Heart right ventricle (tissue), 16 donors: ENCODE measurements around the gene PCSK5. TPM values are rescaled to one million over a fixed set of nuclear protein-coding genes. Genes with fewer than 3 reads are reported as not detected.

Source experiments
- ATAC-seq, 8 donors: fragments of 200-7000 bp; cut with Tn5 transposase; one replicate each; pipeline ENCODE4 v1.9.1; 2020; ENCODE audit warnings: mild to moderate bottlenecking in 8 of 8, moderate library complexity in 8 of 8, moderate number of reproducible peaks in 1 of 8
- DNase-seq, 2 donors: peaks; one replicate each; pipeline ENCODE4 v3.0.0-alpha.2; 2020
- H3K27ac ChIP-seq, 10 donors: fragments of 200-600 bp; sonication (generic) in 2 of 10; one replicate each; pipeline versions ENCODE4 v1.5.0 to v1.8.0; 2020 to 2022; ENCODE audit warnings: mild to moderate bottlenecking in 3 of 10
- H3K27me3 ChIP-seq, 7 donors: fragments of 200-600 bp; one replicate each; pipeline ENCODE4 v1.8.0; 2021 to 2022; ENCODE audit warnings: mild to moderate bottlenecking in 2 of 7
- H3K36me3 ChIP-seq, 9 donors: fragments of 200-600 bp; sonication (generic) in 1 of 9; one replicate each; pipeline versions ENCODE4 v1.5.0 to v1.8.0; 2020 to 2022; ENCODE audit warnings: mild to moderate bottlenecking in 2 of 9
- H3K4me1 ChIP-seq, 9 donors: fragments of 200-600 bp; sonication (generic) in 1 of 9; one replicate each; pipeline versions ENCODE4 v1.5.0 to v1.8.0; 2020 to 2022; ENCODE audit warnings: mild to moderate bottlenecking in 4 of 9
- H3K4me3 ChIP-seq, 10 donors: fragments of 200-600 bp; sonication (generic) in 2 of 10; one replicate each; pipeline versions ENCODE4 v1.5.0 to v1.8.0; 2020 to 2022; ENCODE audit warnings: mild to moderate bottlenecking in 7 of 10, moderate library complexity in 2 of 10
- H3K9me3 ChIP-seq, 11 donors: fragments of 200-600 bp in 10 of 11; sonication (generic) in 2 of 11; one replicate each; pipeline versions ENCODE4 v1.5.0 to v1.8.0; 2013 to 2022; ENCODE audit warnings: mild to moderate bottlenecking in 2 of 11, control low read depth in 1 of 11, moderate library complexity in 1 of 11
- WGBS, 2 donors: extraction: QIAGEN DNeasy Blood & Tissue Kit; methylation state at CpG; one replicate each; pipeline ENCODE4 v1.1.7; 2013; ENCODE audit warnings: inconsistent platforms in 1 of 2; 5-methylcytosine and 5-hydroxymethylcytosine counted together
- intact Hi-C, 10 donors: fragments of 100-400 bp; cut with DNase I; formaldehyde crosslinking; loops; one replicate each; pipeline versions ENCODE4 v1.11.1 to v1.14.2; 2022
- polyA plus RNA-seq, 2 donors: library from polyadenylated mRNA; stranded (reverse); fragments of 200-250 nt; gene quantifications; one replicate each; pipeline ENCODE4 v1.2.3, GENCODE V29; 2013
- total RNA-seq, 10 donors: library from RNA; stranded (reverse); fragmentation: NEBNext Ultra II Directional in 3 of 10; extraction: Animal tissue kit (Norgen Biotek cat#: 25700) in 3 of 10; gene quantifications; one replicate each; pipeline versions ENCODE4 v1.2.1 to v1.2.4, GENCODE V29; 2021 to 2023
- TF ChIP-seq, protein P1 (sequence below), 9 donors: fragments of 200-600 bp; sonication (generic) in 2 of 9; IDR thresholded peaks; one replicate each; pipeline versions ENCODE4 v1.5.0 to v1.8.0; 2021 to 2022; ENCODE audit warnings: antibody characterized with exemption in 9 of 9, mild to moderate bottlenecking in 5 of 9, moderate library complexity in 1 of 9
- donor health status: Arrhythmogenic right ventricular cardiomyopathy.
- donor health status: ischemic (EF 13 %, LVEDD 7.1; RV severe dilation, severe dysfunction).
- donor health status: healthy with polysubstance abuse.
- donor health status: DM: no; HTN: yes; CAD: no.
- donor health status: DM: no; HTN: no; CAD: no.
- donor health status: ischemic (EF 25% LVEDD 6.9; RV normal size, moderate dysfunction).
- donor health status: ischemic (EF 25% LVEDD 5.7; RV mildly dilated, moderate dysfunction).
- donor health status: healthy.
- donor health status: DM: yes; HTN: yes; CAD: no.
- donor health status: Ischemic cardiomyopathy.
- donor health status: ischemic (EF 35%, LVEDD 5.7; RV mildly dilated, moderate dysfunction).
- donor health status: nonischemic (EF 11% LVEDD 7.7; RV severe dilation, severe dysfunction).
- donor health status: DM: yes; HTN: yes; CAD: no.
- donor health status: PGD.
- donor health status: ischemic (EF 29% LVEDD 5.4; RV normal size, mild dysfunction).
- donor health status: nonischemic (EF 23%, LVEDD 6.1; RV moderate dilation, normal function).

Gene PCSK5
- total and polyA plus RNA-seq, 12 donors: 1.8 to 8.3 (median 5.7) TPM

GRCh38 chr9:76027416-76027815, 136.9 kb downstream of the PCSK5 start:
- ATAC-seq (no peak), DNase-seq (no peak)
- Histone ChIP-seq H3K27me3 (no peaks in the 10 kb centered on the region), H3K9me3 (no peaks in the 10 kb centered on the region), H3K4me3 (no peak overlapping the region), H3K27ac (no peak overlapping the region), H3K4me1 (peaks cover 0 to 1% (median 0%) of the 10 kb centered on the region in 9 donors), H3K36me3 (peaks cover 0 to 68% (median 3%) of the 10 kb centered on the region in 9 donors)
- TF ChIP-seq, protein P1, sequence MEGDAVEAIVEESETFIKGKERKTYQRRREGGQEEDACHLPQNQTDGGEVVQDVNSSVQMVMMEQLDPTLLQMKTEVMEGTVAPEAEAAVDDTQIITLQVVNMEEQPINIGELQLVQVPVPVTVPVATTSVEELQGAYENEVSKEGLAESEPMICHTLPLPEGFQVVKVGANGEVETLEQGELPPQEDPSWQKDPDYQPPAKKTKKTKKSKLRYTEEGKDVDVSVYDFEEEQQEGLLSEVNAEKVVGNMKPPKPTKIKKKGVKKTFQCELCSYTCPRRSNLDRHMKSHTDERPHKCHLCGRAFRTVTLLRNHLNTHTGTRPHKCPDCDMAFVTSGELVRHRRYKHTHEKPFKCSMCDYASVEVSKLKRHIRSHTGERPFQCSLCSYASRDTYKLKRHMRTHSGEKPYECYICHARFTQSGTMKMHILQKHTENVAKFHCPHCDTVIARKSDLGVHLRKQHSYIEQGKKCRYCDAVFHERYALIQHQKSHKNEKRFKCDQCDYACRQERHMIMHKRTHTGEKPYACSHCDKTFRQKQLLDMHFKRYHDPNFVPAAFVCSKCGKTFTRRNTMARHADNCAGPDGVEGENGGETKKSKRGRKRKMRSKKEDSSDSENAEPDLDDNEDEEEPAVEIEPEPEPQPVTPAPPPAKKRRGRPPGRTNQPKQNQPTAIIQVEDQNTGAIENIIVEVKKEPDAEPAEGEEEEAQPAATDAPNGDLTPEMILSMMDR (IDR thresholded peaks at IDR 0.05): no peak
- 89 to 96% methylated on average over 5 of the region's 5 CpGs for WGBS, 2 donors
- intact Hi-C loops: no loop called here

DNA sequence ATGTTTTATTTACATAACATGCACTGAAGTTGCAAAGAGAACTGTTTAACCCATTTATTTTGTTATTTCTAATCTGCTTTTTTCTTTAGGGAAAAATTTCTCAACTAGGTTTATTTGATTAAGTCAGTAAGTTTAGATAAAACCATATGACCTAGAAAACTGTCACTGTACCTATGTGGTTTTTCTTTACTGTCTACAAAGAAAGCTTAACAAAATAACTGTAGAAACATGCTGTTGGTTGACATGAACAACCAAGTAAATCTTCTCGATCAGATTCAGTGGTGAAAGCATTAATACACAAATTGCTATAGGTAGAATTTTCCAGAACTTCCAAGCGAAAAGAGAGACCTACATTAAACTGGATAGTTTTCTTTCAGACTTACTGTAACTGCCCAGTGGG, 137.4 kb downstream of the PCSK5 start:
- intact Hi-C loops: no loop called here
- TF ChIP-seq, protein P1 (IDR thresholded peaks at IDR 0.05): no peak
- Histone ChIP-seq H3K27me3 (no peaks in the 10 kb centered on the region), H3K36me3 (peaks cover 0 to 71% (median 3%) of the 10 kb centered on the region in 9 donors), H3K4me1 (peaks cover 0 to 6% (median 0%) of the 10 kb centered on the region in 9 donors), H3K27ac (no peak overlapping the region), H3K4me3 (no peak overlapping the region), H3K9me3 (no peaks in the 10 kb centered on the region)
- 95 to 97% methylated on average over 2 of the region's 2 CpGs for WGBS, 2 donors
- ATAC-seq (no peak), DNase-seq (no peak)

GRCh38 chr9:76032038-76032796, 141.7 kb downstream of the PCSK5 start:
- TF ChIP-seq, protein P1 (IDR thresholded peaks at IDR 0.05): no peak
- Histone ChIP-seq H3K36me3 (peaks cover 0 to 63% (median 3%) of the 10 kb centered on the region in 9 donors), H3K4me1 (peaks cover 0 to 6% (median 0%) of the 10 kb centered on the region in 9 donors), H3K27ac (no peak overlapping the region), H3K4me3 (no peak overlapping the region), H3K9me3 (no peaks in the 10 kb centered on the region), H3K27me3 (no peaks in the 10 kb centered on the region)
- WGBS, 2 donors: 82 to 83% methylated on average over 6 of the region's 6 CpGs
- ATAC-seq (no peak), DNase-seq (no peak)
- intact Hi-C loops: no loop called here

GRCh38 chr9:76032797-76033373, 142.4 kb downstream of the PCSK5 start:
- TF ChIP-seq, protein P1 (IDR thresholded peaks at IDR 0.05): no peak
- ATAC-seq (no peak), DNase-seq (no peak)
- H3K4me3 ChIP-seq: no peak overlapping the region
- no peaks in the 10 kb centered on the region for H3K27me3 ChIP-seq
- H3K4me1 ChIP-seq: peaks cover 0 to 6% (median 0%) of the 10 kb centered on the region in 9 donors
- peaks cover 0 to 59% (median 3%) of the 10 kb centered on the region in 9 donors for H3K36me3 ChIP-seq
- H3K27ac ChIP-seq: no peak overlapping the region
- H3K9me3 ChIP-seq: no peaks in the 10 kb centered on the region
- intact Hi-C loops: no loop called here
- WGBS, 2 donors: 91 to 93% methylated on average over 6 of the region's 6 CpGs
